Neural progenitor cell (in vitro differentiated cells): ENCODE measurements around the gene MACROD2.

Experiments
- EZH2phosphoT487 ChIP-seq: fragments of 200-600 bp; sonication (generic); IDR thresholded peaks from 2 replicates; pipeline ENCODE4 v1.6.1; 2017; ENCODE audit warnings: antibody characterized with exemption
- TF ChIP-seq, protein P1 (sequence below): fragments of 200-600 bp; sonication (generic); IDR thresholded peaks from 2 replicates; pipeline ENCODE4 v1.5.1; 2017; ENCODE audit warnings: antibody characterized with exemption, mild to moderate bottlenecking

DNA sequence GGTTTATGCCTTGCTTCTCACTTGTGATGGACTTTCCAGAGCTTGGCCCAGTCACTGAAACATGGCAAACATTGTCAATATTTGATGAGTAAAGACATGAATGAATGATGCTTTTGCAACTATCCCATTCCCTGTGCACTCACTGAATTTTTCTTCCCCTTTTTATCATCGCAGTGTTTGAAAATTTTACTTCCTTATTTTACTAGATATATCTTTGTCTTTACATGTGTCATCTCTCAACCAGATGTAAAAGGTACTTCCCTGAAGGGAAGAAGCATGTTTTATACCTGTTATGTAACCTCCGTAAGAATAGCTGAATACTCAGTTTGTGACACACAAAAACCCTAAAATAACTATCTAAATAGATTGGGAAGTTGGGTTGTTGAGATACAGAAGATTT lies 886.8 kb downstream of the MACROD2 start:
- TF ChIP-seq, protein P1, sequence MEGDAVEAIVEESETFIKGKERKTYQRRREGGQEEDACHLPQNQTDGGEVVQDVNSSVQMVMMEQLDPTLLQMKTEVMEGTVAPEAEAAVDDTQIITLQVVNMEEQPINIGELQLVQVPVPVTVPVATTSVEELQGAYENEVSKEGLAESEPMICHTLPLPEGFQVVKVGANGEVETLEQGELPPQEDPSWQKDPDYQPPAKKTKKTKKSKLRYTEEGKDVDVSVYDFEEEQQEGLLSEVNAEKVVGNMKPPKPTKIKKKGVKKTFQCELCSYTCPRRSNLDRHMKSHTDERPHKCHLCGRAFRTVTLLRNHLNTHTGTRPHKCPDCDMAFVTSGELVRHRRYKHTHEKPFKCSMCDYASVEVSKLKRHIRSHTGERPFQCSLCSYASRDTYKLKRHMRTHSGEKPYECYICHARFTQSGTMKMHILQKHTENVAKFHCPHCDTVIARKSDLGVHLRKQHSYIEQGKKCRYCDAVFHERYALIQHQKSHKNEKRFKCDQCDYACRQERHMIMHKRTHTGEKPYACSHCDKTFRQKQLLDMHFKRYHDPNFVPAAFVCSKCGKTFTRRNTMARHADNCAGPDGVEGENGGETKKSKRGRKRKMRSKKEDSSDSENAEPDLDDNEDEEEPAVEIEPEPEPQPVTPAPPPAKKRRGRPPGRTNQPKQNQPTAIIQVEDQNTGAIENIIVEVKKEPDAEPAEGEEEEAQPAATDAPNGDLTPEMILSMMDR: no peak
- TF ChIP-seq EZH2phosphoT487: no peak
